ENCODE measurements around the gene GHRH. TPM values are rescaled to one million over a fixed set of nuclear protein-coding genes. Genes with fewer than 3 reads are reported as not detected.

The GHRH gene
- total RNA-seq, 3 donors from 2014 or later (not counting 1 experiment from before 2014, with no cell fraction given): not detected

GRCh38 chr20:37257530-37257929 lies 4.1 kb downstream of the GHRH start:
- Histone ChIP-seq H3K27ac (ENCODE audit: low read length) (no peak overlapping the region), H3K36me3 (ENCODE audit: control insufficient read depth, insufficient read depth, low read length) (no peaks in the 10 kb centered on the region), H3K9me3 (ENCODE audit: control insufficient read depth, insufficient read depth, low read length) (no peaks in the 10 kb centered on the region), H3K27me3 (ENCODE audit: control insufficient read depth, insufficient read depth, low read length) (no peaks in the 10 kb centered on the region), H3K4me1 (ENCODE audit: control insufficient read depth, insufficient read depth, low read length) (no peaks in the 10 kb centered on the region), H3K4me3 (ENCODE audit: low read length) (no peak overlapping the region)
- no peak for TF ChIP-seq CTCF (IDR thresholded peaks at IDR 0.05)
- H3K4me3 Mint-ChIP-seq: no peak overlapping the region
- intact Hi-C loops (cut with micrococcal nuclease): no loop called here
- ATAC-seq (no peak), DNase-seq (no peak)
- no peaks in the 10 kb centered on the region for H3K9me3 Mint-ChIP-seq
- 94% methylated on average over 2 of the region's 2 CpGs for WGBS (ENCODE audit: insufficient coverage)
- no peaks in the 10 kb centered on the region for H3K36me3 Mint-ChIP-seq
- H3K4me1 Mint-ChIP-seq: no peaks in the 10 kb centered on the region
- H3K27me3 Mint-ChIP-seq (ENCODE audit: low read depth in 2 of 2): peaks cover 8 to 10% of the 10 kb centered on the region in 2 donors
- no peak overlapping the region for H3K27ac Mint-ChIP-seq

GRCh38 chr20:37256286-37256685 lies 5.3 kb downstream of the GHRH start:
- WGBS (ENCODE audit: insufficient coverage): 94% methylated on average over 11 of the region's 11 CpGs
- Mint-ChIP-seq H3K9me3 (no peaks in the 10 kb centered on the region), H3K4me1 (no peaks in the 10 kb centered on the region), H3K27ac (no peak overlapping the region), H3K27me3 (ENCODE audit: low read depth in 2 of 2) (peaks cover 8 to 10% of the 10 kb centered on the region in 2 donors), H3K4me3 (no peak overlapping the region), H3K36me3 (no peaks in the 10 kb centered on the region)
- Histone ChIP-seq H3K4me3 (ENCODE audit: low read length) (no peak overlapping the region), H3K27ac (ENCODE audit: low read length) (no peak overlapping the region), H3K27me3 (ENCODE audit: control insufficient read depth, insufficient read depth, low read length) (no peaks in the 10 kb centered on the region), H3K36me3 (ENCODE audit: control insufficient read depth, insufficient read depth, low read length) (no peaks in the 10 kb centered on the region), H3K4me1 (ENCODE audit: control insufficient read depth, insufficient read depth, low read length) (no peaks in the 10 kb centered on the region), H3K9me3 (ENCODE audit: control insufficient read depth, insufficient read depth, low read length) (no peaks in the 10 kb centered on the region)
- ATAC-seq (no peak), DNase-seq (no peak)
- no peak for TF ChIP-seq CTCF (IDR thresholded peaks at IDR 0.05)
- intact Hi-C loops (cut with micrococcal nuclease): no loop called here

- no peak for ATAC-seq
- Mint-ChIP-seq H3K4me1 (no peaks in the 10 kb centered on the region), H3K36me3 (no peaks in the 10 kb centered on the region)
These were observed 7.3 kb downstream of the GHRH start for GRCh38 chr20:37254114-37254878.

More at GRCh38 chr20:37254114-37254878, 7.3 kb downstream of the GHRH start:
- no peaks in the 10 kb centered on the region for H3K9me3 Mint-ChIP-seq
- DNase-seq: no peak
- peaks cover 2% of the 10 kb centered on the region in 2 donors for H3K27me3 Mint-ChIP-seq (ENCODE audit: low read depth in 2 of 2)
- H3K27me3 ChIP-seq (ENCODE audit: control insufficient read depth, insufficient read depth, low read length): no peaks in the 10 kb centered on the region
- no peak overlapping the region for H3K27ac ChIP-seq (ENCODE audit: low read length)
- no peak for TF ChIP-seq CTCF (IDR thresholded peaks at IDR 0.05)
- no peak overlapping the region for H3K4me3 Mint-ChIP-seq
- intact Hi-C loops (cut with micrococcal nuclease): no loop called here
- 74% methylated on average over 6 of the region's 7 CpGs for WGBS (ENCODE audit: insufficient coverage)
- H3K9me3 ChIP-seq (ENCODE audit: control insufficient read depth, insufficient read depth, low read length): no peaks in the 10 kb centered on the region
- H3K36me3 ChIP-seq (ENCODE audit: control insufficient read depth, insufficient read depth, low read length): no peaks in the 10 kb centered on the region
- no peaks in the 10 kb centered on the region for H3K4me1 ChIP-seq (ENCODE audit: control insufficient read depth, insufficient read depth, low read length)
- no peak overlapping the region for H3K4me3 ChIP-seq (ENCODE audit: low read length)
- no peak overlapping the region for H3K27ac Mint-ChIP-seq

Measured in natural killer cell (primary cell).